ENCODE results near the gene ZNF496.

DNA sequence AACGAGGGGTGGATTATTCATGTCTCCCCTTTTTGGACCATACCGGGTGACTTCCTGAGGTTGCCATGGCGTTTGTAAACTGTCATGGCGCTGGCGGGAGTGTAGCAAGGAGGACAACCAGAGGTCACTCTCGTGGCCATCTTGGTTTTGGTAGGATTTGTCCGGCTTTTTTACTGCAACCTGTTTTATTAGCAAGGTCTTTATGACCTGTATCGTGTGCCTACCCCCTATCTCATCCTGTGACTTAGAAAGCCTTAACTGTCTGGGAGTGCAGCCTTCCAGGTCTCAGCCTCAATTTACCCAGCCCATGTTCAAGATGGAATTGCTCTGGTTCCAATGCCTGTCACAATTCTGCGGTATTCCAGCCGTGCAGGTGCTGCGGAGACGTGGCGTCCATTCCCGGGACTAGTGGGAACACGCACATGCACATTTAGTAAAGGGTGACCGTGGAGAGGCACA lies 40.2 kb upstream of the ZNF496 start:
- TF ChIP-seq POLR2A (IDR thresholded peaks at IDR 0.05): no peak
- TF ChIP-seq, protein P1, sequence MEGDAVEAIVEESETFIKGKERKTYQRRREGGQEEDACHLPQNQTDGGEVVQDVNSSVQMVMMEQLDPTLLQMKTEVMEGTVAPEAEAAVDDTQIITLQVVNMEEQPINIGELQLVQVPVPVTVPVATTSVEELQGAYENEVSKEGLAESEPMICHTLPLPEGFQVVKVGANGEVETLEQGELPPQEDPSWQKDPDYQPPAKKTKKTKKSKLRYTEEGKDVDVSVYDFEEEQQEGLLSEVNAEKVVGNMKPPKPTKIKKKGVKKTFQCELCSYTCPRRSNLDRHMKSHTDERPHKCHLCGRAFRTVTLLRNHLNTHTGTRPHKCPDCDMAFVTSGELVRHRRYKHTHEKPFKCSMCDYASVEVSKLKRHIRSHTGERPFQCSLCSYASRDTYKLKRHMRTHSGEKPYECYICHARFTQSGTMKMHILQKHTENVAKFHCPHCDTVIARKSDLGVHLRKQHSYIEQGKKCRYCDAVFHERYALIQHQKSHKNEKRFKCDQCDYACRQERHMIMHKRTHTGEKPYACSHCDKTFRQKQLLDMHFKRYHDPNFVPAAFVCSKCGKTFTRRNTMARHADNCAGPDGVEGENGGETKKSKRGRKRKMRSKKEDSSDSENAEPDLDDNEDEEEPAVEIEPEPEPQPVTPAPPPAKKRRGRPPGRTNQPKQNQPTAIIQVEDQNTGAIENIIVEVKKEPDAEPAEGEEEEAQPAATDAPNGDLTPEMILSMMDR (IDR thresholded peaks at IDR 0.05 in 4 of 5, conservative IDR thresholded peaks at IDR 0.05 in 1 of 5): no peak

Data from gastrocnemius medialis (tissue), 4 donors.